NCI-H1105 (cell line): ENCODE results near the gene LRRC31.

Source experiments
- DNase-seq: peaks from one replicate; lab custom pipeline; 2025; lab: John Stamatoyannopoulos, UW

LRRC31 gene

DNA sequence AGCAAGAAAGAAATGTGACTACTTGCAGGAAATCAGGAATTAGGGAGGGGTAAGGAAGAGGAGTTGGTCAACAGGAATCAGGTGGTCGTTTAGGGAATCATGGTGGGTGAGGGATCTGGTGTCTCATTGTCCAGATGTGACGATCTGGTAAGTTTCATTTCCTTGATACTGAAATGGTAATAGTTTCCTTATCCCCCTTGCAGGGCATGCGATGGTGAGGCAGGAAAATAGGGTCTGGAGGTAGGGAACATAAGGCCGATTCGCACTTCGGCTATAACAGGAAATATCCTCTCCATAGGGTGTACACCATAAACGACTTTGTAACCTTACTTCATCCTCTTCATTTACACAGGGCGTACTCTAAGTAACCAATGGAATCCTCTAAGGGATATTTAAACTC, 56.5 kb downstream of the LRRC31 start:
- no peak for DNase-seq

DNA sequence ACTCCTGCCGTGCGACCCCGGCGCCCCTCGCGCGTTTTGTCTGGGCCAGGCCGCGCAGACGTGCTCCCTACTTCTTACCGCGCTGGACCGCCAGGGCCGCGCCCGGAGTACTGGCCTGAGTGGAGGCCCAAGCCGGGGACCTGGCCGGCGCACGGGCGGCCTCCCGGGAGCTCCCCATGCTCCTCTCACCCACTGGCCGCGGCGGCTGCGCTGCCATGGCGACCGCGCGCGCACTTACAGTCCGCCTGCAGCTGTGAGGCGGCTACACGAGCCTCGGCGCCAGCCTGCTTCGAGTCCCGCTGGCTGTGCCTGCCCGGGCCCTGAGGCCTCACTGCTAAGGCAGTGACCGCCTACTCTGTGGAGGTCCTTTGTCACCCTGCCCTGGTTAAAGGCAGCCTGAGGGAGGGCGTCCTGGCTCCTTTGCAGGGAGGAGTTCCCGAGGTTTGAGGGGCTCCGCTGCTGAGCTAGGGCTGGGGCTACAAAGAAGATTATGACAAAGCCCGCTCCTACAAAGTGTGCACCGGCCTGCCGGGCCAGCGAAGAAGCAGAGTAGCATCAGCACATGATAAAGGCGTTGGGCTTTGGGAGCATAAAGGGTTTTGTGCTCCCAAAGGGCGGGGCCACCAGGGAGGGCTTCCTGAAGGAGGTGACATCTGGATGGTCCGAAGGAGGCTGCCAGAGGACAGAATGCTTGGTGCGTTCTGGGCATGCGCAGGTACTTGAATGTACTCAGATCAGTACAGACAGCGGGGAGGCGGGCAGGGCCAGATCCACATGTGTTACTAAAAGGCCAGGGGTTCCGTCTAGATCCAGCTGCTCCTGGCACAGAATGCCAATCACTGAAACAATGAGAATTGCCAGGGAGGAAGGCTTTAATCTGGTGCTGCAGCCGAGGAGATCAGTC, 57.2 kb downstream of the LRRC31 start, which contains the start of the genes LRRC34 and LRRIQ4:
LRRC34 (minus strand) TSS at position 573 of the 904 bp plus-strand sequence; CDS start at position 217, 356 bp downstream.
LRRIQ4 (plus strand) TSS at position 539 of the 904 bp plus-strand sequence. CDS start 9,052 bp downstream, outside the sequence.
- DNase-seq: peak; percentile 93

DNA sequence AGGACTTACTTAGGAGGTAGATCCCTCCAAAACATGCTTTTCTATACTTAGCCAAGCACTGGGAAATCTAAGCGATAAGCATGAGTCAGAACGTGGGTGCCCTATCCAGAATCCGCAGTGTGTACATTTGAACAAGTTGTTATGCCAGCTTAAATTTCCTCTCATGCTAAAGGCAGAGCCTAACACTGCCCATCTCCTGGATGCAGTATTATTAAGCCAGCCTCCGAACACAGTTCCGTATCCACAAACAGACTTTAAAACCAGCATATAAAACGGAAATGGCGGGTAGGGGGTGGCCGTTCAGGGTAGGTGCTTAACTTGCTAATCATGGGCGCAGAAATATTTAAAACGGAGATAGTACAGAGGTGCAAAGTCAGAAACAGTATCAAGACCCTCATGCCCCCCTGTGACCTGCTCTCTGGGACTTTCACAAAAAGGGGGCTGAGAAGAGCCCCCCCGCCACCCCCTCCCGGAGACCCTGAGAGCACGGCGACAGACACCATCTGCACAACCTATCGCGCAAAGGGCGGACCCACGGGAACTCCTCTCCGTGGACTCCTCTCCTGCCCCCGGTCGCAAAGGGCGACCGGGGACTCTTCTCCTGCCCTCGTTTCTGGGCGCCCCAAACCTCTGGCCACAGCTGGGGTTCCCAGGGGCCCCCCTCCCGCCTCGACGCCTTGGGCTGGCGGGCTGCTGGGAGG, 58.0 kb downstream of the LRRC31 start:
- DNase-seq: peak; percentile 60

DNA sequence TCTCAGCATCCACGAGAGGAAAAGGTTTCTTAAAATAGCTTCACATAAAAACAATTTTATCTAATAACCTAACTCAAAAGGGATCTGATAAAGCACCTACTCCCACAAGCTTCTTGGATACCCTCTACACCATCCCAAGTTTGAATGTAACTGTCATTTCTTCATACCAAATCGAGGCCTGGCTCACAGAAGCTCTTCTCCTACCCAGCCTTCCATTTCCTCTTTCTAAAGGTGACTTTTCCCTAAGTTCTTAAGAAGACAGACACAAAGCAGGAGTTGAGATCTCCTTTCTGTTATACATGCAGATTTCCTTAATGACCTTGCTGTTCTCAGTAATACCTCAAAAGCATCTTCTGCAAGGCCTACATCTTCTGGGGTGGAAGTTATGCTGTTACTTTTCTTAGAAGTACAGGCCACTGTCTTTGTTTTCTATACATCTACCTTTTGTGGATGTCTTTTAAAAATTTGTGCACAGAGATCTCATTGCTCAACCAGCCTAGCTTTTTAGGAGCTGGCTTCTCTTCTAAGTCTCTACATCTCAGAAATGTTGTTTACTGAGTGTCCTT, 60.4 kb downstream of the LRRC31 start:
- no peak for DNase-seq

DNA sequence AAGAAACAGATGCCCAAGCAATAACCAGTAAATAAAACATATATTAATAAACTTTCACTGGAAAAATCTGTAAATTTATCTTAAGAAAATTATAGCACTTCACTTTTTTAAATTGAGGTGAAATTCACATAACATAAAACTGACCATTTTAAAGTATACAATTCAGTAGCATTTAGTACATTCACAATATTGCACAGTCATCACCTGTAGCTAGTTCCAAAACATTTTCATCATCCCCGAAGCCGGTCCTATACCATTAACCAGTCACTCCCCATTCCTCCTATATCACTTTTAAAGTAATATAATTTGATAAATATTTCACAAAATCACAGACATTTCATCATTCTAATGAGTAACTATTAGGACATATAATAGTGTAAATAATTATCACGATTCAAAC, 65.1 kb downstream of the LRRC31 start:
- DNase-seq: no peak

DNA sequence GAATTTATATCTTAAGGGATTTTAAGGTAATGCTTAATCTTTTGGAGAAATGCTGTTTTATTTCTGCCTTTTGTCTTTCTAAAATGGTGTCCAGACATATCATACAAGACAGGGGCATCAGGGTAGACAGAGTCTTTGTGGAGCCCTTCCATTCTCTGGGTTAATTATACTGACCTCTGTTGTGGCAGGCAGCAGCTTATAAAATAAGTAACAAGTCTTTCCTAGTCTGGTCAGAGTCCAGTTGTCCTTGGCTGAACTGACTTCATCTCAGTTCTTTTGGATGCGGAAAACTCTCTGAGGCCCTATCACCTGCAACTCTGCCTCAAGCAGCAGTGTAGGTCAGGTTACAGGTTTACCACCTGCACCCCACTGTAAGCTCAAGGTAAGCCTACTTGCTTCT, 77.4 kb downstream of the LRRC31 start:
- no peak for DNase-seq

DNA sequence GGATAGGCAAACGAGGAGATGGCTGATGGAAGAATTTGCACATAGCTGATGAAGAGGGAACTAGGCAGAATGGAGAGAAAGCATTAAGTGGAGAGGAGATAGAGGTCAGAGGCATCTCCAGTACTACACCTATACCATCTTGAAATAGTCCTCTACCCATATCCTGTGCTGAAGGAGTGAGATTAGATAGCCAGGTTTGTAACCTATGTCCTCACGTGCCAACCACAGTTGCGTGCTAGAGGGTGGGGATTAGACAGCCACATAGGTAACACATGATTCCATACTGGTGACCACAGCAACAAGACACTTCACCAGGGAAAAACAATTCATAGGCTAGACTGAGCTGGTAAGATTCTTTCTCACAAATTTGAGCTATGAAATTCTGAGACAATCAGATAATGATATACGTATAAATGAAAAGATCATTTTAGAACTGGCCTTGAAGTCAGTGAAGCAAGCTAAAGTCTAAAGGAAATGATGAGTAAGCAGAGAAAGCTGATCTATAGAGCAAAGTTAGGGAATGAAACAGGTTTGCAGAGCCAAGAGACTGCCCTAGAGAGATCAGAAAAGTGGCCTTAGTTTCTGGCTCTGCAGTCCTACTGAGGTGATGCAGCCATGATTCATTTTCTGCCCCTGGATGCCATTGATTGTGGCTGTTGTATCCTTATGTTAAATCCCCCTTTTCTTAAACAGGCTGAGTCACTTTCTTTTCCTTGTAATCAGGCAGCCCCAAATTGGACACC, 78.9 kb downstream of the LRRC31 start:
- DNase-seq: no peak

DNA sequence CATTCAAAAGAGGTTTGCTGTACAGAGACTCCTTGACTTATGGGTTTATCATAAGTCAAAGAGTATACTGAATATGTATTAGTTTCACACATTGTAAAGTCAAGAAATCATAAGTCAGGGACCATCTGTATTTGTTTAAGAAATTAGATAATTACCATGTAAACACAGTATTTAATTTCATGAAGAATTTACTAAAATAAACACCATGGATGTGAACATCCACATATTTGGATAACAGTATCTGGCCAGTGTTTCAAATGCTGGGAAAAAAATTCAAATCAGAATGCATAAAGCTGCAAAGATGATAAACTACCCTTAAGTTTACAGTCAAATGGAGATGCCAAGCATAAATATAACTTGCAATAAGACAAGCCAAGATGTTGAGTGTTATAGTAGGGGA, 79.5 kb downstream of the LRRC31 start:
- no peak for DNase-seq
